ENCODE data around the gene MYO7A.

The MYO7A gene

GRCh38 chr11:77111946-77112345, 16.1 kb upstream of the MYO7A start:
- DNase-seq (ENCODE audit: low read depth) = no peak

DNA sequence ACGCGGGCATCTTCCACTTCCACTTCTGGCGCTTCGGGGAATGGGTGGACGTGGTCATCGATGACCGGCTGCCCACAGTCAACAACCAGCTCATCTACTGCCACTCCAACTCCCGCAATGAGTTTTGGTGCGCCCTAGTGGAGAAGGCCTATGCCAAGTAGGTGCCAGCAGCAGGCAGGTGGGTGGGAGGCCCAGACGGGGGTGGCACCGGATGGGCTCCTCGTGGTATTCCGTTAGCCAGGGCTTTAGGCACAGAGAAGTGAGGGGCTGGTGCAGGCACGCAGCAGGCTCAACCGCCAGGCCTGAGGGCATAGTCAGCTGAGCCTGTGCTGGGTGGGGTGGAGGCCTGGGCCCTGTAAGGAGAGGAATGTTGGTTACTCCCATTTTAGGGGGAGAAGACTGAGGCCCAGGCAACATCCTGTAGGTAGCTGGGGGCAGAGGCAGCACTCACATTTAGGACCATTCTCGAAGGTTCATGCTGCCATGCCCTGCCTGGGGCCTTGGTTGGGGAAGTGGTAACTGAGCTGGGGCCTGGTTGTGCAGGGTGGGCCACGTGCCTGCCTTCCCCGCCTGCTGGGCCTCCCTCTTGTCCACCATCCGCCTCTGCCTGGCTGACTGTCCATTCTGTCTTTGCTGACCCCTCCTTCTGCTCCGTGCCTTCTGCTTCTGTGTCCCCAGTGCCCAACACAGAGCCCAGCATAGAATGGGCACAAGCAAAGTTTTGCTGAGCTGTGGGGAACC, 15.2 kb upstream of the MYO7A start:
- DNase-seq (ENCODE audit: low read depth) = no peak

DNA sequence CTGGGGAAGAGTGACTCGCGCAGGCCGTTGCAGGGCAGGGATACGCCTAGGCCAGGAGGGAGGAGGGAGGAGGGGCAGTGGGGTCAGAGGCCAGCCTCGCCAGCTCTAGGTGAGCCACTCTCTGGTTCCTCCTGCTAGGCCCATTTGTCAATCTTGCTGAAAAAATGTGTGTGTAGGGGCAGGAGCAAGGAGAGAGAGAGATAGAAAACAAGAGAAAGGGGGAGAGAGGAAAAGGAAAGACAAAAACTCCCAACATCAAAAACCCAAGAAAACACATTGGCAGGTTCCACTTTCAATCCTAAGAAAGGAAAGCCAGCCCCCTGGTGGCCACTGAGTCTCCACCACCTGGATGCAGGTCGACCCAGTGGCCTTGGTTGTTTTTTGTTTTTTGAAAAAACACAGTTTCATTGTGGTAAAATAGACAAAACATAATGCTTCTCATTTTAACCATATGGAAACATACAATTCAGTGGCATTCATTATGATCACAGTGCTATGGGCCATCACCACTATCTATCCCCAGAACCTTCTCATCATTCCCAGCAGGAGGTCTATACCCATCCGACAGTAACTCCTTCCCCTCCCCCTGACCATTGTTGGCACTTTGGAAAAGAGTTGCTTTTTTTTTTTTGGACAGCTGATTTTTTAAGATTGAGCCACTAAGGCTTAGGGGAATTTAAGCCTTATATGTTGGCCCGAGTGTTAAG, 14.5 kb upstream of the MYO7A start:
- DNase-seq (ENCODE audit: low read depth) = peak; percentile 29

GRCh38 chr11:77114089-77114463, 14.0 kb upstream of the MYO7A start:
- no peak for DNase-seq (ENCODE audit: low read depth)

DNA sequence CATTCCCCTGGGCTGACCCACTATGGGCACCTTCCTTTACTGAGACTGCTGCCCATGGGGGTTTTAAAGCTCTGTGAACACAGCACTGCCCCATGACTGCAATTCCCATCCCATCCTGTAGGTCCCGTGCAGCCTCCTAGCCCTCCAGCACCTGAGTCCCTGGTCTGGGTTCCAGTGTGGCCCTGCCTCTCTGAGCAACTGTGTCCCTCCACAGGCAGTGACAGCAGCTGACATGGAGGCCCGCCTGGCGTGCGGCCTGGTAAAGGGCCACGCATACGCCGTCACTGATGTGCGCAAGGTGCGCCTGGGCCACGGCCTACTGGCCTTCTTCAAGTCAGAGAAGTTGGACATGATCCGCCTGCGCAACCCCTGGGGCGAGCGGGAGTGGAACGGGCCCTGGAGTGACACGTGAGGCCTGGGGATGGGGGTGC, 12.8 kb upstream of the MYO7A start:
- no peak for DNase-seq (ENCODE audit: low read depth)

DNA sequence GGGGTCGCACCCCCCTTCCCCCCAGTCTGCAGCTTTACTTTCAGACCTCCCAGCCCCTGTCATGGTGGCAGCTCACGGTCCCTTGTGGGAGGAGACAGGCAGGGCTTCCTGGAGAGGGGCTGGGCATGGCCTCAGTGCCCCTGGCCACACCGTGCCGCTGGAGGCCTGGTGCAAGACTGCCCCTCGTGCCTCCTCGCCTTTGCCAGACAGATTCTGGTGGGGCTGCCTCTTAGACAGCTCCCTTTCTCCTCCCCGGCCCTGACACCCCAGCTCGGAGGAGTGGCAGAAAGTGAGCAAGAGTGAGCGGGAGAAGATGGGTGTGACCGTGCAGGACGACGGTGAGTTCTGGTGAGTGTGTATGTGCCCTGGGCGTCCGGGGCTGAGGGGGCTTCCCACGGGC, 12.1 kb upstream of the MYO7A start:
- no peak for DNase-seq (ENCODE audit: low read depth)

- no peak for DNase-seq (ENCODE audit: low read depth)
Observed at GRCh38 chr11:77117492-77117891, 10.6 kb upstream of the MYO7A start.

- DNase-seq (ENCODE audit: low read depth) = no peak
Observed at GRCh38 chr11:77118086-77118485, 10.0 kb upstream of the MYO7A start.

GRCh38 chr11:77118971-77119370, 9.1 kb upstream of the MYO7A start:
- no peak for DNase-seq (ENCODE audit: low read depth)

GRCh38 chr11:77119531-77119936, 8.5 kb upstream of the MYO7A start:
- DNase-seq (ENCODE audit: low read depth) = no peak

GRCh38 chr11:77120571-77120970, 7.5 kb upstream of the MYO7A start:
- DNase-seq (ENCODE audit: low read depth) = no peak

- DNase-seq (ENCODE audit: low read depth) = no peak
Observed at GRCh38 chr11:77121096-77121640, 6.9 kb upstream of the MYO7A start.

GRCh38 chr11:77121876-77122575, 6.0 kb upstream of the MYO7A start:
- no peak for DNase-seq (ENCODE audit: low read depth)

DNA sequence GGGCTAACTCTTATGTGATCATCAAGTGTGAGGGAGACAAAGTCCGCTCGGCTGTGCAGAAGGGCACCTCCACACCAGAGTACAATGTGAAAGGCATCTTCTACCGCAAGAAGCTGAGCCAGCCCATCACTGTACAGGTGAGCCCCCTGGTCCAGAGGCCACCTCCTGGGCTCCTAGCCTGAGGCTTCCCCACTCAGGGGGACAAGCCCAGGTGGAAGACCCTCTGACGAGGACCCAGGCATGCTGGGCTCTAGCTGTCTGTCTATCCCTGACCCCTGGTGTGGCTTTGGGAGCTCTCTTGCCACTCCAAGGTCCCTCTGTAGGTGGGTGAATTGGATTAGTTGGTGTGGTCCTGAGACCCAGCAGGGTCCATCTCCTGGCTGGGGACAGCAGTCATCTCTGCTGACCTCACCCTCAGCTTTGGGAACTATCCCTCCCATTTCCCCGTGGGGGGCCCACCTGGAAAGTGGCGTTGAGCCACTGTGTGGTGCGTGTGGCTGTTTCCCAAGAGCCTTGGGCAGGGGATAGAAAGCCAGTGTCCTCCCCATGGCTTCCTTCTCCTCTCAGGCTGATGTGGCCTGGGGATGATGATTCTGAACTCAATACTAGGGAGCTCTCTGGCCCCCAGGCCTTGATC, 5.4 kb upstream of the MYO7A start:
- no peak for DNase-seq (ENCODE audit: low read depth)

- no peak for DNase-seq (ENCODE audit: low read depth)
Observed at GRCh38 chr11:77123591-77123990, 4.5 kb upstream of the MYO7A start.

- DNase-seq (ENCODE audit: low read depth) = no peak
Observed at GRCh38 chr11:77124041-77124440, 4.0 kb upstream of the MYO7A start.

- DNase-seq (ENCODE audit: low read depth) = no peak
Observed at GRCh38 chr11:77124488-77124887, 3.6 kb upstream of the MYO7A start.

GRCh38 chr11:77125191-77125590, 2.9 kb upstream of the MYO7A start:
- no peak for DNase-seq (ENCODE audit: low read depth)

- DNase-seq (ENCODE audit: low read depth) = no peak
Observed at GRCh38 chr11:77125695-77126094, 2.4 kb upstream of the MYO7A start.

DNA sequence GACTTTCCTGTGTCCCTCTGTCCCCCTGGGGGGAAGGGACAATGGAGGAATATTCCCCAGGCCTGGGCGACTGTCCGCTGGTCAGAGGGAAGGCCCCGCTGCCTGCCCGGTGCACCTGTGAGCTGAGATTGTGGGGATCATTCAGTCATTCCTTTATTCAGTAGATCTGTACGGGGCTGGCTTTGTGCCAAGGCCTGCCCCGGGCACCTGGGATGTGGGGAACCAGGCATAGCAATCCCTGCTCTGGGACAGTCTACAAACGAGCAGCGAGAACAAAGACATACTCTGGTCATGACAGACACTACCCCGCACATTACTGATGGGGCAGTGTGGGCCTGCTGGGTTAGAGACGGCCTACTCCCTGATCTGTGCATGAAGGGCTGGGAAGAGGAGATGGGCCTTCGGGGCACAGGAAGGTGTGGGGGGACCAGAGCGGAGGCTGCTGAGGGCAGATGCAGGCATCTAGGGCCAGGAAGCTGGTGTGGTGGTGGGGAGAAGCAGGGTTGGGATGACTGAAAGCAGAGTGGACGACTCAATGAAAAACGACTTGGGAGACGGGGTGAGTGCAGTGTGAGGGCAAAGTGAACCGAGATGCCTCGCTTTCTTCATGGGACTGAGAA, 1.8 kb upstream of the MYO7A start:
- no peak for DNase-seq (ENCODE audit: low read depth)

DNA sequence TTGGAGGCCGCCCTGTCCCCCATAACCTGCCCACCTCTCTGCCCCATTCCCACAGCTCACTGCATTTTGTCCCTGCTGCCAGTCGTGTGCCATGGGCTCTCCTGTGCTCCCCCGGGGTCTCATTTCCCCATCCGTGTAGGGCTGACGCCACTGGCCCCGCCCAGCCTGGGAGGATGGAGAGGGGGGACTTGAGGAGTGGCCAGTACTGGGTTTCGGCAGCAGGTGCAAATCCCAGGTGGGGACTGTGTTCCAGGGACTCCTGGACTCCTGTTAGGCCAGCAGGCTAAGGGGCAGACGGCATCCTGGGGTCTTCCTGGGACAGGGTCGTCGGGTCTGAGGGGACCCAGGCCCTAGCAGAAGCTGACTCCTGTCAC, 1.2 kb upstream of the MYO7A start:
- DNase-seq (ENCODE audit: low read depth) = no peak

Measured in amniotic epithelial cell (primary cell).